IPS-20b (cell line): ENCODE data around the gene GNG7.
"Not testable (repeated sequence)": the region's sequence is repeated elsewhere in the genome, so short reads cannot be mapped to it uniquely, and the experiment has no call there.

Experiments used
- H3K27ac ChIP-seq: one replicate; pipeline ENCODE4 v1.5.1; 2013; ENCODE audit warnings: low read length
- H3K27me3 ChIP-seq: 2 replicates; pipeline ENCODE4 v1.6.1; 2013; ENCODE audit warnings: mild to moderate bottlenecking, low read length, inconsistent platforms; ENCODE audit not compliant: insufficient read depth
- H3K36me3 ChIP-seq: 2 replicates; pipeline ENCODE4 v1.6.1; 2013; ENCODE audit warnings: low read depth, mild to moderate bottlenecking, inconsistent platforms, low read length, moderate library complexity; ENCODE audit not compliant: insufficient read depth
- H3K4me1 ChIP-seq: 2 replicates; pipeline ENCODE4 v1.6.1; 2013; ENCODE audit warnings: mild to moderate bottlenecking, control low read depth, inconsistent platforms, low read length, moderate library complexity; ENCODE audit not compliant: insufficient read depth
- H3K4me3 ChIP-seq: 2 replicates; pipeline ENCODE4 v1.5.1; 2013; ENCODE audit warnings: mild to moderate bottlenecking, low read length, inconsistent platforms
- H3K9ac ChIP-seq: 2 replicates; pipeline ENCODE4 v1.6.1; 2013; ENCODE audit warnings: low read depth, mild to moderate bottlenecking, inconsistent platforms, low read length, moderate library complexity
- H3K9me3 ChIP-seq: 2 replicates; pipeline ENCODE4 v1.6.1; 2013; ENCODE audit warnings: mild to moderate bottlenecking, low read depth, low read length, inconsistent platforms; ENCODE audit not compliant: insufficient read depth

Gene GNG7

GRCh38 chr19:2578901-2579677, 123.4 kb downstream of the GNG7 start:
- H3K27ac ChIP-seq = no peak overlapping the region
- peak overlapping the region; percentile 79 for H3K4me3 ChIP-seq
- H3K9ac ChIP-seq = peak overlapping the region; percentile 40; the same call in 1 of the 2 replicates
- H3K4me1 ChIP-seq = peaks cover 18% of the 10 kb centered on the region; the same call in 1 of the 2 replicates
- peaks cover 21% of the 10 kb centered on the region; the same call in 1 of the 2 replicates for H3K27me3 ChIP-seq
- H3K9me3 ChIP-seq = peaks cover 5% of the 10 kb centered on the region; the same call in 1 of the 2 replicates
- no peaks in the 10 kb centered on the region for H3K36me3 ChIP-seq

- H3K9ac ChIP-seq = peak overlapping the region; percentile 40; the same call in 1 of the 2 replicates
- no peak overlapping the region for H3K27ac ChIP-seq
Measured at GRCh38 chr19:2578391-2578890, 124.1 kb downstream of the GNG7 start.

GRCh38 chr19:2577722-2578335, 124.7 kb downstream of the GNG7 start:
- Histone ChIP-seq H3K27me3 (peaks cover 21% of the 10 kb centered on the region; the same call in 1 of the 2 replicates), H3K4me3 (no peak overlapping the region; the same call in 1 of the 2 replicates), H3K9me3 (peaks cover 5% of the 10 kb centered on the region; the same call in 1 of the 2 replicates), H3K9ac (no peak overlapping the region), H3K36me3 (no peaks in the 10 kb centered on the region), H3K4me1 (peaks cover 18% of the 10 kb centered on the region; the same call in 1 of the 2 replicates), H3K27ac (no peak overlapping the region)

More at GRCh38 chr19:2578391-2578890, 124.1 kb downstream of the GNG7 start:
- no peaks in the 10 kb centered on the region for H3K36me3 ChIP-seq
- peaks cover 21% of the 10 kb centered on the region; the same call in 1 of the 2 replicates for H3K27me3 ChIP-seq
- H3K4me1 ChIP-seq = peaks cover 18% of the 10 kb centered on the region; the same call in 1 of the 2 replicates
- H3K9me3 ChIP-seq = peaks cover 5% of the 10 kb centered on the region; the same call in 1 of the 2 replicates
- H3K4me3 ChIP-seq = peak overlapping the region; percentile 79; the same call in 1 of the 2 replicates

- Histone ChIP-seq H3K4me3 (no peak overlapping the region), H3K9me3 (no peaks in the 10 kb centered on the region), H3K36me3 (no peaks in the 10 kb centered on the region), H3K27ac (no peak overlapping the region), H3K4me1 (peaks cover 12% of the 10 kb centered on the region; the same call in 1 of the 2 replicates), H3K27me3 (peaks cover 21% of the 10 kb centered on the region; the same call in 1 of the 2 replicates), H3K9ac (no peak overlapping the region)
Measured at GRCh38 chr19:2575734-2576481, 126.6 kb downstream of the GNG7 start.

GRCh38 chr19:2574971-2575630, 127.4 kb downstream of the GNG7 start:
- H3K27me3 ChIP-seq = peaks cover 15% of the 10 kb centered on the region; the same call in 1 of the 2 replicates
- H3K4me3 ChIP-seq = no peak overlapping the region
- no peaks in the 10 kb centered on the region for H3K9me3 ChIP-seq
- no peak overlapping the region for H3K9ac ChIP-seq
- H3K4me1 ChIP-seq = peaks cover 11% of the 10 kb centered on the region; the same call in 1 of the 2 replicates
- no peak overlapping the region for H3K27ac ChIP-seq
- no peaks in the 10 kb centered on the region for H3K36me3 ChIP-seq

- H3K27ac ChIP-seq = no peak overlapping the region
Measured at GRCh38 chr19:2574478-2574931, 128.0 kb downstream of the GNG7 start.

GRCh38 chr19:2573916-2574315, 128.6 kb downstream of the GNG7 start:
- H3K27ac ChIP-seq = no peak overlapping the region
- no peak overlapping the region for H3K4me3 ChIP-seq
- H3K9ac ChIP-seq = no peak overlapping the region
- no peaks in the 10 kb centered on the region for H3K36me3 ChIP-seq
- H3K4me1 ChIP-seq = peaks cover 6% of the 10 kb centered on the region; the same call in 1 of the 2 replicates
- H3K27me3 ChIP-seq = peaks cover 11% of the 10 kb centered on the region; the same call in 1 of the 2 replicates
- H3K9me3 ChIP-seq = no peaks in the 10 kb centered on the region

More at GRCh38 chr19:2574478-2574931, 128.0 kb downstream of the GNG7 start:
- Histone ChIP-seq H3K4me1 (peaks cover 6% of the 10 kb centered on the region; the same call in 1 of the 2 replicates), H3K27me3 (peaks cover 11% of the 10 kb centered on the region; the same call in 1 of the 2 replicates), H3K36me3 (no peaks in the 10 kb centered on the region), H3K4me3 (no peak overlapping the region), H3K9ac (no peak overlapping the region), H3K9me3 (no peaks in the 10 kb centered on the region)

GRCh38 chr19:2572152-2572551, 130.3 kb downstream of the GNG7 start:
- not testable (repeated sequence) for H3K9ac ChIP-seq, H3K36me3 ChIP-seq, H3K4me1 ChIP-seq, H3K27me3 ChIP-seq, H3K4me3 ChIP-seq, H3K27ac ChIP-seq, H3K9me3 ChIP-seq

- H3K9me3 ChIP-seq = no peaks in the 10 kb centered on the region
- H3K36me3 ChIP-seq = no peaks in the 10 kb centered on the region
- no peak overlapping the region for H3K4me3 ChIP-seq
- H3K9ac ChIP-seq = no peak overlapping the region
- H3K27me3 ChIP-seq = no peaks in the 10 kb centered on the region
- H3K27ac ChIP-seq = no peak overlapping the region
- H3K4me1 ChIP-seq = no peaks in the 10 kb centered on the region
Measured at GRCh38 chr19:2569596-2570465, 132.7 kb downstream of the GNG7 start.

- Histone ChIP-seq H3K4me1 (no peaks in the 10 kb centered on the region), H3K27ac (no peak overlapping the region), H3K9ac (no peak overlapping the region), H3K9me3 (no peaks in the 10 kb centered on the region), H3K27me3 (no peaks in the 10 kb centered on the region), H3K36me3 (no peaks in the 10 kb centered on the region), H3K4me3 (no peak overlapping the region)
Measured at GRCh38 chr19:2567996-2568395, 134.5 kb downstream of the GNG7 start.
